Common myeloid progenitor, CD34-positive (primary cell): ENCODE data around the gene SLC4A1.
A peak's percentile ranks its signal among the peaks of the same experiment; 100 is the strongest.

Experiments used
- CTCF ChIA-PET: fragments of 350-600 bp; sonication (Branson Sonifier 250); formaldehyde crosslinking; loops from one replicate; lab custom pipeline; 2021; ENCODE audit warnings: antibody characterized with exemption; lab: Charles Lee
- POLR2A ChIA-PET: fragments of 350-600 bp; sonication (Branson Sonifier 250); formaldehyde crosslinking; loops from one replicate; lab custom pipeline; 2021; ENCODE audit warnings: antibody characterized with exemption; lab: Charles Lee
- DNase-seq, 3 donors: peaks; one replicate each; pipeline versions ENCODE4 v3.0.0 to v3.0.0-alpha.2; 2013
- H3K27ac ChIP-seq, 2 experiments: 1 replicate in 1 of 2; 2 replicates in 1 of 2; pipeline ENCODE4 v1.7.0; 2013; ENCODE audit warnings: inconsistent platforms in 2 of 2, low read length in 2 of 2, mild to moderate bottlenecking in 2 of 2, low read depth in 1 of 2, moderate library complexity in 1 of 2; ENCODE audit not compliant: severe bottlenecking in 2 of 2, insufficient read depth in 1 of 2, poor library complexity in 1 of 2
- H3K27me3 ChIP-seq, 5 experiments: replicated peaks in 2 of 5; 1 replicate in 3 of 5; 2 replicates in 2 of 5; pipeline versions ENCODE4 v1.6.1 to v1.7.0; 2013; ENCODE audit warnings: low read length in 4 of 5, mild to moderate bottlenecking in 2 of 5, moderate library complexity in 2 of 5, inconsistent platforms in 1 of 5; ENCODE audit not compliant: insufficient read depth in 5 of 5, control insufficient read depth in 4 of 5
- H3K36me3 ChIP-seq, 4 experiments: 1 replicate in 2 of 4; 2 replicates in 2 of 4; pipeline versions ENCODE4 v1.6.1 to v1.7.0; 2013; ENCODE audit warnings: low read length in 3 of 4, control low read depth in 1 of 4, mild to moderate bottlenecking in 1 of 4; ENCODE audit not compliant: control insufficient read depth in 4 of 4, insufficient read depth in 4 of 4
- H3K4me1 ChIP-seq, 4 experiments: 1 replicate in 3 of 4; 2 replicates in 1 of 4; pipeline versions ENCODE4 v1.6.1 to v1.7.1; 2013; ENCODE audit warnings: low read length in 3 of 4, mild to moderate bottlenecking in 3 of 4, control low read depth in 1 of 4, inconsistent platforms in 1 of 4, moderate library complexity in 1 of 4; ENCODE audit not compliant: control insufficient read depth in 4 of 4, insufficient read depth in 4 of 4; ENCODE audit errors: control extremely low read depth in 1 of 4
- H3K4me3 ChIP-seq, 7 experiments: 1 replicate in 4 of 7; 2 replicates in 3 of 7; pipeline versions ENCODE4 v1.5.1 to v1.7.0; 2013; ENCODE audit warnings: mild to moderate bottlenecking in 7 of 7, low read length in 6 of 7, moderate library complexity in 6 of 7, inconsistent platforms in 2 of 7, low read depth in 2 of 7, control low read depth in 1 of 7; ENCODE audit not compliant: insufficient read depth in 4 of 7, control insufficient read depth in 1 of 7; ENCODE audit errors: extremely low read depth in 1 of 7
- H3K9me3 ChIP-seq, 5 experiments: 1 replicate in 4 of 5; 2 replicates in 1 of 5; pipeline versions ENCODE4 v1.6.1 to v1.7.1; 2013; ENCODE audit warnings: low read length in 4 of 5, mild to moderate bottlenecking in 2 of 5, inconsistent platforms in 1 of 5, low read depth in 1 of 5, moderate library complexity in 1 of 5; ENCODE audit not compliant: control insufficient read depth in 4 of 5, insufficient read depth in 2 of 5; ENCODE audit errors: control extremely low read depth in 1 of 5
- WGBS: methylation state at CpG from one replicate; pipeline ENCODE4 v1.1.5; 2013; ENCODE audit not compliant: insufficient coverage; 5-methylcytosine and 5-hydroxymethylcytosine counted together

The SLC4A1 gene

DNA sequence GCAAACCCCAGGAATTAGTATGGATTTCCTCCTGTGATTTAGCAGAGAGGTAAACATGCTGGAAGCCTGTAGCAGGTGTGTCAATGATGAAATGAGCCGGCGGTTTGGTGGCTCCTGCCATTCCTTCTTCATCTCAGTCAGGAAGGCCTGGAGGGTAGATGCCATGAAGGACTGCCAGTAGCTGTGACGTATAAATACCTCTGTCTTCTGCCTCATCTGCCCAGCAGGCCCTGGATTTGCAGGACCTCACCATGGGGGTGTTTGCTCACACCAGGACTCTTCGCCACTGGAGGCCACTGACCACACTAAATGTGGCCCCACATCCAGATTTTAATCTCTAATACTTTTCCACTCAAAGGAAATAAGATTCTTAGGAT, 16.1 kb upstream of the SLC4A1 start:
- ChIA-PET CTCF (no interaction called here), POLR2A (interaction anchor here (1.4 kb wide), 1 partner anchor 17 kb away, joined by 3 read pairs; no protein-coding TSS in a partner anchor)
- DNase-seq: no peak
- no peaks in the 10 kb centered on the region for H3K9me3 ChIP-seq
- WGBS: 100% methylated on average over 3 of the region's 4 CpGs
- H3K4me1 ChIP-seq: peaks cover 0 to 17% (median 10%) of the 10 kb centered on the region in 4 experiments
- H3K4me3 ChIP-seq: no peak overlapping the region
- H3K27ac ChIP-seq: no peak overlapping the region
- peaks cover 0 to 4% (median 0%) of the 10 kb centered on the region in 5 experiments for H3K27me3 ChIP-seq
- H3K36me3 ChIP-seq: no peaks in the 10 kb centered on the region

DNA sequence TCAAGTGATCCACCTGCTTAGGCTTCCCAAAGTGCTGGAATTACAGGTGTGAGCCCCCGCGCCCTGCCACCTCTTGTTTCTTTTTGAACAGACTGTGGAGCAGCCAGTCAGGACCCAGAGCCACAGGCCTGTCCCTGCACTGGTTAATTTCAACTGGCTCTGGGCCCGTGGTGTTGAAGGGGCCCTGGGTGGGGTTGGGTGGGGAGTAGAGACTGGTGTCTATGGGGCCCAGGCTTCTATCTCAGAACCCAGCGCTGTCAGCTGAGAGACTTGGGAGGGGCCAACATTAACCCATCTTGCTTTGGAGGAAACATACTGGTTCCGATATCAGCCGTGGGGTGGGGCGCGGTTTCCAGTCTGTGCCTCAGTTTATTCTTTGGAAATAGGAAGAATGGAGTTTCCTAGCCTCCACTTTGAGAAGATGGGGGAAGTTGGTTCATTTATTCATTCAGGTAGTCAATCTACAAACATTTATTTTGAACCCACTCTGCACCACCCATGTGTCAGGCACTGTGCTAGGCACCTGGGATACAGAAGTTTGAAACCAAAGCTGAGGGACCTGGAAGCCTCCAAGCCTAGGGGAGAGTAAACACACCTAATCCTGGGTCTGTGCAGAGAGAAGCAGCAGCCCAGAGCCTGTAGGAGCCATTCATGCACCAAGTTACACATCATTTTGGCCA, 15.5 kb upstream of the SLC4A1 start:
- ChIA-PET POLR2A (interaction anchor here (1.4 kb wide), 1 partner anchor 17 kb away, joined by 3 read pairs; no protein-coding TSS in a partner anchor), CTCF (no interaction called here)
- Histone ChIP-seq H3K27me3 (peaks cover 0 to 4% (median 0%) of the 10 kb centered on the region in 5 experiments), H3K4me1 (peaks cover 0 to 19% (median 10%) of the 10 kb centered on the region in 4 experiments), H3K27ac (no peak overlapping the region), H3K36me3 (no peaks in the 10 kb centered on the region), H3K9me3 (no peaks in the 10 kb centered on the region), H3K4me3 (no peak overlapping the region)
- no peak for DNase-seq
- WGBS: 86% methylated on average over 4 of the region's 8 CpGs

- Histone ChIP-seq H3K9me3 (no peaks in the 10 kb centered on the region), H3K4me1 (peaks cover 0 to 19% (median 10%) of the 10 kb centered on the region in 4 experiments), H3K27ac (no peak overlapping the region), H3K4me3 (no peak overlapping the region), H3K27me3 (peaks cover 0 to 4% (median 0%) of the 10 kb centered on the region in 5 experiments), H3K36me3 (no peaks in the 10 kb centered on the region)
- 100% methylated on average over 2 of the region's 3 CpGs for WGBS
- ChIA-PET POLR2A (no interaction called here), CTCF (no interaction called here)
- no peak for DNase-seq
These were observed 14.3 kb upstream of the SLC4A1 start for GRCh38 chr17:44282264-44282663.

DNA sequence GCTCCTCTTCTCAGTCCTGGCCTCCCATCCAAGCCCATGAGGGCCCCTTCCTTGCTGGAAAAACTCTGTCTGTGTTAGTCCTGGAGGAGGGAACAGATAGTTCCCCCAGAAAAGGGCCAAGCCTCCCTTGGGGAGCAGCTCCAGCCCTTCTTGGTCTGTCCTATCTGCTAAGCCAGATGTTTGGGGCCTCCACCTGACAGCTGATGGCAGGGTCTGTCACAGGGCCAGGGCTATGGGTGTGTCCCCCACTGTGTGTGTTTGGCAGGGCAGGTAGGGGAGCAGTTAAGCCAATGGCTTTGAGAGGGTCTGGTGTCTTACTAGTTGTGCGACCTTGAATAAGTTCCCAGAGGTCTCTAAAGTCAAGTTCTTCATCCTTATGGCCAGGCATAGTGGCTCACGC, 13.6 kb upstream of the SLC4A1 start:
- CTCF ChIA-PET: interaction anchor here (0.8 to 1.1 kb wide), 3 partner anchors 34 to 71 kb away, joined by 4 read pairs; no protein-coding TSS in a partner anchor
- POLR2A ChIA-PET: no interaction called here
- 100% methylated on average over 1 of the region's 2 CpGs for WGBS
- Histone ChIP-seq H3K27me3 (peaks cover 0 to 4% (median 0%) of the 10 kb centered on the region in 5 experiments), H3K27ac (no peak overlapping the region), H3K4me3 (no peak overlapping the region), H3K9me3 (no peaks in the 10 kb centered on the region), H3K4me1 (peaks cover 0 to 19% (median 10%) of the 10 kb centered on the region in 4 experiments), H3K36me3 (no peaks in the 10 kb centered on the region)
- DNase-seq: no peak

- H3K9me3 ChIP-seq: no peaks in the 10 kb centered on the region
- peaks cover 0 to 19% (median 10%) of the 10 kb centered on the region in 4 experiments for H3K4me1 ChIP-seq
- H3K27ac ChIP-seq: no peak overlapping the region
- H3K27me3 ChIP-seq: peaks cover 0 to 4% (median 0%) of the 10 kb centered on the region in 5 experiments
- peak overlapping the region in 1 of 7 experiments; percentile 3 for H3K4me3 ChIP-seq
- POLR2A ChIA-PET: interaction anchor here (1.0 kb wide), 1 partner anchor 59 kb away, joined by 3 read pairs; no protein-coding TSS in a partner anchor
- H3K36me3 ChIP-seq: no peaks in the 10 kb centered on the region
- no peak for DNase-seq
- WGBS: 95% methylated on average over 12 of the region's 12 CpGs
- CTCF ChIA-PET: interaction anchor here (0.9 to 2.4 kb wide), 4 partner anchors 17 to 70 kb away, joined by 3 to 8 read pairs (median 4); no protein-coding TSS in a partner anchor
These were observed 12.5 kb upstream of the SLC4A1 start for GRCh38 chr17:44280392-44280937.

GRCh38 chr17:44279666-44280391, 11.9 kb upstream of the SLC4A1 start:
- Histone ChIP-seq H3K36me3 (no peaks in the 10 kb centered on the region), H3K9me3 (no peaks in the 10 kb centered on the region), H3K27ac (no peak overlapping the region), H3K27me3 (peaks cover 0 to 4% (median 0%) of the 10 kb centered on the region in 5 experiments), H3K4me3 (peak overlapping the region in 2 of 7 experiments; percentile 11 to 30), H3K4me1 (peaks cover 0 to 19% (median 10%) of the 10 kb centered on the region in 4 experiments)
- DNase-seq: peak; percentile 19 to 75 (median 60)
- ChIA-PET CTCF (interaction anchor here (0.9 to 2.4 kb wide), 5 partner anchors 17 to 70 kb away, joined by 3 to 8 read pairs (median 3); partner anchors contain the start of gene GRN), POLR2A (interaction anchor here (1.0 kb wide), 1 partner anchor 58 kb away, joined by 3 read pairs; no protein-coding TSS in a partner anchor)
- WGBS: 37% methylated on average over 20 of the region's 20 CpGs
